HG03196 (cell line): Measurements from ENCODE around the gene PPP2R1B.

Source experiments
- ATAC-seq: cut with Tn5 transposase; IDR thresholded peaks from one replicate; pipeline ENCODE4 v1.9.1; 2021; ENCODE audit not compliant: unreplicated experiment

The PPP2R1B gene

DNA sequence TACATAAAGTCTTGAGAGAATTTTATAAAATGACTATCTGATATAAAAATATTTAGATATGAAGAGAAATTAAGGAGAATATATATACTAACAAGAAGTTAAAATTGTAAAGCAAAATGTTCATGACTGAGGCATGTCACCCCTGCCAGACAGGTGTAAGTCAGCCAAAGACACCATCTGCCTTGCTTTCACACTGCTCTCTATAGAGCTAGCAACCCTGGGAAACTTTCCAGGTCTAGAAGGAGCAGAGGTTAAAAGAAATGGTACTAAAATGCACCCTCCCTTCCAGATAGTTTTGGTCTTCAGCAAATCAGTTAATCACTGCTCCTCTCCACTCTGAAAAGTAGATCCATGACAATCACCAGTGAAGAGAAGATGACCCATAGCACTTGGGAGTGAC lies 16.5 kb downstream of the PPP2R1B start:
- no peak for ATAC-seq

DNA sequence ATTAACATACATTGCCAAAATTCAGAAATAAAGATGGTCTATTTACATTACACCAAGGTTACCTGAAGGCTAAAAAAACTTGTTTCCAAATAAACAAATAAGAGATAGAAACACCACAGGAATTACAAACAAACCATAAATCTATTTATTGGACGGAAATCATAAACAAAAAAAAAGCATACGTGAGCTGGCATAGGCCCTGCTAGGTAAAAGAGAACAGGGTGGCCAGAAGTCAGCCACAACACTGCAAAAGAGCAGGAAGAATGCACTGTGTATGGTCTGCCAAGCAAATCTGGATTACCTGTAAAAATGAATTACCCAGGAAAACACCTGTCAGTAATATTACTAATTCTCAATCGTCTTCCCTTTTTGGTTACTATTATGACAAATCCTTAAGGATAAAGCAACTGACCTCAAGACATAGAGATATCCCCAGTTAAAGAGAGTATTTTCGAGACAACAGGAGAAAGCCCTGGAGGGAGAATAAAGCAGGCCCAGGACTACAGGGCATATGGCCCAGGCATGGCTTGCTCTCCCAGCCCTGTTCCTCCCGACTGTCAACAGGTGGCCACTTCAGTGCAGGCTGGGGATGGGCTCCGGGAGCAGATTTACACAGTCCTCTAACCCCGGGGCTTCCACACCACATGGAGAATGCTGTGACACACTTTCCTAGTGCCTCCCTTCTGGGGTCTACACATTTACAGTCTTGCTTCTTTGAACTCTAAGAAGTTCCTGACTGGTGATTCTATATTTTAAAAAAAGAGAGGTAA lies 18.0 kb downstream of the PPP2R1B start:
- no peak for ATAC-seq

DNA sequence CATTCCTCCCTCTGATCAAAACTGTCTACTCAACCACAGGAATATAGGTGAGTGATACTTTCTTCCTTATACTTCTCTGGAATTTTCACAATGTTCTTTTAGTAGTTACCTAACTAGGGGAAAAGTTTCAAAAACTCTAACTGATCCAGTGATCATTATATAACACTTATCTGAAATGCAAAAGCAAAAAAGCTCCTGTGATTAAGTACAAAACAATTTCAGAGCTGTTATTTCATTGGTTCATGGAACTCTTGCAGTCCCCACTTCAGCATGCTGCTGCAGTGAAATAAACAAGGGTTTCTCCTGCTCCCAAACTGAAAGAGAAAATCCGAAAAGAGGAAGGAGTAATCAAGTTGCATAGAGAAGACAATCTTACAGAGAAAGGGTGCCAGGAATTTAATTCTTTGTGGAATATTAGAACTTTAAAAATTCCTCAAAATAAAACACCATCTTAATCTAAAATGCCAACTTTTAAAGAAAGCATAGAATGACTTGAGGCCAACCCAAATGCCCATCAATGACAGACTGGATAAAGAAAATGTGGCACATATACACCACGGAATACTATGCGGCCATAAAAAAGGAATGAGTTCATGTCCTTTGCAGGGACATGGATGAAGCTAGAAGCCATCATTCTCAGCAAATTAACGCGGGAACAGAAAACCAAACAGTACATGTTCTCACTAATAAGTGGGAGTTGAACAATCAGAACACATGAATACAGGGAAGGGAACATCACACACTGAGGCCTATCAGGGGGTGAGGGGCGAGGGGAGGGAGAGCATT lies 20.3 kb downstream of the PPP2R1B start:
- no peak for ATAC-seq

DNA sequence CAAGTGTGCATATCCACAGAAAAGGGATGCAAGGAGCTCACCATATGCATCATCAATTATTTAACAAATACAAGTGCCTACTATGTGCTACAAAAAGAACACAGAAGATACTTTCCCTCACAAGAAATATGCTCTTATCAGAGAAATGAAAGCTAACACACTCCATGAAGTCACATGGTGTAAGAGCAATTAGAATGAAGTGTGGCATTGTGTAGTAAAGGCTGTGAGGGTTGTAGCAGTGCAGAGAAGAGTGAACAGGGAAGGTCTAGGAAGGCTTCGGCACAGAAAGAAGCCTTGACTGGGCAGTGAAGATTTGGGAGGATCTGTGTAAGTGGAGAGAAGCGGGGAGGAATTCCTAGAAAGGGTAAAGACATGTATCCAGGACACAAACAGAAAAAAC lies 22.5 kb downstream of the PPP2R1B start:
- no peak for ATAC-seq

DNA sequence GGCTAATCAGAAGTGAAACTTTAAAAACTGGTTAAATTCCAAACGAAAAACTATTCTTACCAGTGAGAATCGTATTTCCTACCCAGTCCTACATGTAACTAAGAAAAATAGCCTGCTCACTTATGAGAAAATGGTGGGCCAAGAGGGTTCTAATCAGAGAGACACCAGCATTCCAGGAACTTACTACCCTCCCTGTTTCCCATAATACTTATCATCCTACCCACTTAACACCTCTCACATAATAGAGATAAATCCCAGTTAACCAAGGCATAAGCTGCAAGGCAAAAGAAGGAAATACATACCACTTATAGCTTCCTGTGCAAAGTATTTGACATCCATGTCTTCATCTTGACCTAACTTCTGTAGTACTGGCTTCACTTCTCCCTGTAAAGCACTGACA lies 24.4 kb downstream of the PPP2R1B start:
- ATAC-seq: no peak

DNA sequence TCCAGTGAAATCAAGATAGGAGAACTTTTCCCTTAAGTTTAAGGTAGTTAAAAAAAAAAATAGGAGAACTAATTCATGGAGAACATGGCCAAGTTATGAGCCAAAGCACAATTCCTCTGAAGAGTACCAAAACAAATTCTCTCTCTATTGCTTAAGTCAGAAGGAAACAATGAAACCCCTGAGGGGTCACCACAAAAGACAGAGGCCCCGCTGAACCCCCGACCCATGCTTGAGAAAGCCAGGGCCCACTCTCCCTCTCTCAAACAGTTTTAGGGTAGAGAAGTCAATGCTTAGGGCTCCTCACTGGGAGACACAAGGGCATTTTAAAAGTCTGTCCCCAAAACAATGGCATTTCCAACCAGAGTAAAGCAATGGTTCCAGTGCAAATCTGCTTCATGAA lies 26.9 kb downstream of the PPP2R1B start:
- no peak for ATAC-seq

DNA sequence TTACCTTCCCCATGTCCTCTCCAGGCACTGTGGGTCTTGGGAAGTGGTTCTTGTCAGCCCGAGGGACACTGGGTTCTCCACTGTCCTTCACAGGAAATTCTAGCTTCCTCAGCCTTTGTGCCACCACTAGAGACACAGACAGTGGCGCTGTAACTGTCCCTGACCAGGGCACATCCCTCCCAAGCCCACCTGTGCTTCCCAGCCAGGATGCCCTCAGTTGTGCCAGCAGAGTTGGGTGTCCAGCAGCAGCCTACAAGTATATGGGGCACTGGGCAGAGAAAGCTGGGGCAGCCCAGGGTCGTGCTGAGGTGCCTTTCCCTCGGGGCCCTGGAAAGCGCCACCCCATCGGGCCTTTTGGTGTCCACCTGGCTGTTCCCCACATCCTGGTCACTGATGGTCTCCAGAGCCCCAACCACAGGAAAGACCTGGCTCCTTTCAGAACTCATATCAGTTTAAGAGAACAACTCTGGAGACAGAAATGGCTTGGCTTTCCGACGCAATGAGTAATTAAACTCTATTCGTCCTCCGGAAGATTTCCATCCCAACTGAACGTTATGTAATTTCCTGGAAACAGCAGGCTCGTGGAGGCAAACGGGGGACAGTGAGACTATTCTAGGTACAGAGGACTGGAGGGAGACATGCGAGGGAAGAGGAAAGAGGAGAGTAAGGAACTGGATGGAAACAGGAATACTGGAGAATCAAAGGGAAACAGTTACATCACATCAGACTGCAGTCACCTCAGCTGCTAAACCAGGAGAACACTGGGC lies 28.6 kb downstream of the PPP2R1B start:
- ATAC-seq: no peak

DNA sequence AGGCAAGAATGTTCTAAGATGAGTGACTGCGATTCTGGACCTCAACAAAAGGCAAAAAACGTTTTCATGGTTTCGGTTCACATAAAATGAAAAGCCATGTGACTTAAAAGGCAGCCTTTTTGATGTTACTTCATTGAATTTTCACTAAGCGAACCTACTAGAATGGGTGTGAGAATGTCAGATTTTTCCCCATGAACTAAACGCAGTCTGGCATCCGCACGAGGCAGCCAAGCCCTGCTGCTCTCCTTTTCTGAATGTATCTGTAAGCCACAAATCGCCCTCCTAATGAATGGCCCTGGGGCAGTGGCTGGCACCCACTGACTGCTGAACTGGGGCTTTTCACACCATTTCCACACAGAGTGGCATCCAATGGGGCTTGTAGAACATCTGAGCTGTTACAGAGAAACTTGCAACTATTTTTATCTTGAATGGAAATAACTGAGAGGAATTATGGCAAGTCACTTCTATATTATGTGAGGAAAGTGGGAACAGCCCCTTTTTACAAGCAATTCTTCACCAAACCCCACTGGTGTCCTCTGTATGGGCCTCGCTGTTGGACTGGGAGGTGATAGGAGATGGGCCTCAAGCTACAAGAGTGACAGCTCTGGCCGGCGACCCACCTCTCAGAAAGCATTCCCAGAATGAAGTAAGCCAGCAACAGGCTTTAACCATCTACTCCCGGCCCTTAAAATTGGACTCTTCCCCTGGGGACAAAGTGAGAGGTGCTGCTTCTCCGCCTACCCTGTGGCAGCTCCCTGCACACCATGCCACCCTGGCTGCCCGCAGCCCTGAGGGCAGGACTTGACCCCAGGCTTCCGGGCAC lies 29.4 kb downstream of the PPP2R1B start:
- ATAC-seq: no peak

DNA sequence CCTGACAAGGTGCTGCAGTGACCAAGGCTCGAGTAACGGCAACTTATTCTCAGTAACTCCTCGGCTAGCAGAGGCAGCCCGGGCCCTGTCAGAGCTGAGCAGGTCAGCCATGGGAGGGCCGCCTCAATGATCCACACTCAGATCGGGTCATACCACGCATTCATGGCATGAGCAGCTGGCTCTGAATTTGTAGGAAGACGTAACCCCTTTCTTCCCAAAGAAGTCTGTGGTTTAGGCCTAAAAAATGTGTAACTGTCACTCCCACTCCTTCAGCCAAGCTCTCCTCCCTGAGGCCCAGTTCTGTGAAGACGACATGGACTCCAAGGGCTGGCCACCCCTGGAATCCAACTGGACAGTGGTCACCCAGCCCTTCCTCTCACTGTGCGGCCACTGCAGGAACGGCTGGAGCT lies 30.0 kb downstream of the PPP2R1B start:
- no peak for ATAC-seq

DNA sequence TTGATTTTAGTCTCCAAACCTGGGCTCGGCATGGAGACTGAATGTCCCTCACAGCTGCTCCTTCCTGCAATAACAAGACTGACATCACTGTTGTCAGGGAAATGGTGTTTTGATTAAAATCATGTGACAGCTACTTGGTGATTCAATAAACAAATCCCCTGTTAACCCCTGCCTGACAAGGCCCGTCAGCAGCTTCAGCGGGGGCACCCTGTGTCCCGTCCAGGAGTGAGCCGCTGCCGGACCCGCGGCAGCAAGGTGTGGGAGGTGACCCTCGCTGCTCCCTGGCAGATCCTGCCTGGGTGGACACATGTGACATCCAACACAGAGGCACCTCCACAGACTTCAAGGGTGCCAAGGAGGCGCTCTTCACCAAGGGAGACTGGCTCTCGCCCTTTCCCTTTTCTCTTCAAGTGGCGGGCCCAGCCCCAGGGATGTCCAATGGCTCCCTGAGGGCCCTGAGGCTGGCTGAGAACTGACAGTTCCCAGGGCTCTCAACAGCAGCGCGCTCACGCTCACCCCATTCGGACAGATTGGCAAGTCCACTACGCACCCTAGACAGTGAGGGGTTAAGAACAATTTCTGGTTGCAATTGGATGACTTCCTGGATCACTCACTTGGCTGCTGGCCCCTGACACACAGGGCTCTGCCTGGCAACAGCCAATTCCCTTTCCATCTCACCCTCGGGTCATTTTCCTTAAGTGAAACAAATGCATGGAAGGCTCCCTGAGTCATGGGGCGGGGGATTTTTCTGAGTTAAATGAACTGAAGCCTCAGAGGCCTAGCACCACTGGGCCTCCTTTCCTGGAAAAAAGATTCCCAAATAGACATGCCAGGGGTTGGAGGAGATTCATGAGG lies 30.7 kb downstream of the PPP2R1B start:
- ATAC-seq: no peak

DNA sequence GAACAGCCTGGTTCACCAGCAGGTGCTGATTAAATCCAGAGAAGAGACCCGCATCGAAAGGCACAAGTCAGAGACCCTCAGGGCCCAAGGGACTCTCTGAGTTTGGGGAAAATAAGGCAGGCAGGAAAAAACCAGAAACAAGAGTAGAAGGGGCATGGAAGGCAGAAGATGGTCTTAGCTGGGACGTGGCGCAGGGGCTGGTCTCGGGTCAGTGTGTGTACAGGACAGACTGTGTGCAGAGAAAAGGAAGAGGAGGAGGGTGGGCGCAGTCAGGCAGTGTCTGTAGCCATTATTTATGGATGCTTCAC lies 31.3 kb downstream of the PPP2R1B start:
- no peak for ATAC-seq

DNA sequence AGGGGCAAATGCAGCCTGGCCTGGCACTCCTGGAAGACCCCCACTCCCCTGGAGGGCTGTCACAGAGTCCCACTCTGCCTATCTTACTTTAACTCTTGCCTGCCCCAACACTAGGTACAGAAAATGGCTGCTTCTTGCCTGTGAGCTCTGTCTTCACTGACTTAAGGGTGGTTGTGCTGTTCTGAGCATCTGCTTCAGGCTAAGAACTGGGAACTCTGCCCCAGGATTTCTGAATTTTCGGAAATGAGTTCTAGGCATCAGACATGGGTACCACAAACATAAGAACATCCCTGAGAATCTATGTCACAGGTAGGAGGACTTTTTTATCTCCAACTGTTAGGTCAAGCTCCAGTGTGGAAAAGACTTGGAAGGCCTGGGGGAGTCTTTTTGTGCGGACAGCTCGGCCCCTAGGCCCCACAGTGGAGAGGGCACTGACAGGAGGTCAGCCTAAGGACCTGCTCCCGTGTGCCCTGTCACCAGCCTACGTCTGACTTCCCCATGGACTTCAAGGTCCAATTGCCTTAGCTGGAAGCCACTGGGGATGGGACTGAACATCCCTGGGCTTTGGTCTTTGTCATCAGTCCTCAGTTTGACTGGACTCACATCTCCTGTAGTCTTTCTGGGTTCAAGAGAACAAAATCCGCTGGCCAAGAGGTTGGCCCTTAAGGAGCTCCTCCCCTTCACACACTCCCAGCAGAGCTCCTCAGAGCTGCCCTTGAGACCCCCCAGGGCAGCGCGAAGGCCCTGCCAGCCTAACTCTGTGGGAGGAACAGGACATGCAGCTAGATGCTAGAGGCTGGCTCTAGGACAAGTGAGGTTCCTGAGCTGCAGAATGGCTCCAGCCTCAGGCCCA lies 31.9 kb downstream of the PPP2R1B start:
- no peak for ATAC-seq

DNA sequence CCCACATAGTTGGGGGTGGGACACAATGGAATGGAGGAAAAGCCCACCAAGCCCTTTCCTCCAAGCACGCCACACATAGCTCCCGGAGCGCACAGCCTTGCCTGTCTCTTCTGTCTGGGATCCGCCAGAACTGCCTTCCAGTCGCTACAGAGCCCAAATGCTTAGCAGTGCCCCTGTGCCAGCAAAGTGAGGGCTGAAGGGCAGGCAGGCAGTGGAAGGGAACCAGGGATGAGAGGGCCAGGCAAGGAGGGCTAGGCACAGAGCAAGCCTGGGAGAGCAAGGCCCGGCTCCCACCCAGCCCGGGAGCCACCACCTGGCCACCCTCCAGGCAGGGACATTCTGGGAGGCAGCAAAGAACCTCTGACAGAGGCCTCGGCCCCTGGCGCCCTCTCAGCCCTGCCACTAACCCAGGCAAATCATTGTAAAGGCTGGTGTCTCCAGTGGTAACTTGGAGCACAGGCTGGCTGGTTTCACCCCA lies 32.5 kb downstream of the PPP2R1B start:
- ATAC-seq: no peak

DNA sequence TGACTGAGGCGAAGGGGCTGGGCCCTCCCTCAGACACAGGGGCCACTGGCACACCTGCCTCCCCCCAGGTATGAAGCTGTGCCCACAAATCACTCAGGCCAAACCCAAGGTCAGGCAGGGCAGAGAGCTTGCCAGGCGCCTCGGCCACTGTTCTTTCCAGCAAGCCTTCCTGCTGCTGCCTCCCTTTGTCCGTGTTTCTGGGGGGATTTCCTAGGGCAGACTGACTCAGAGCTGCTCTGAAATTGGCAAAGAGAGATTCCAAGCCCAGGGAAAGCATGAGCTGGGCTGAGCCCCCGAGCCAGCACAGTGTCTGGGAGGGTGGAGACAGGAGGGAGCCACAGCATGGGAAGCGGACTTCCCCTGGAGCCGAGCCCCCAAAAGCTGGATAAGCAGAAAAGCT lies 33.2 kb downstream of the PPP2R1B start:
- no peak for ATAC-seq

DNA sequence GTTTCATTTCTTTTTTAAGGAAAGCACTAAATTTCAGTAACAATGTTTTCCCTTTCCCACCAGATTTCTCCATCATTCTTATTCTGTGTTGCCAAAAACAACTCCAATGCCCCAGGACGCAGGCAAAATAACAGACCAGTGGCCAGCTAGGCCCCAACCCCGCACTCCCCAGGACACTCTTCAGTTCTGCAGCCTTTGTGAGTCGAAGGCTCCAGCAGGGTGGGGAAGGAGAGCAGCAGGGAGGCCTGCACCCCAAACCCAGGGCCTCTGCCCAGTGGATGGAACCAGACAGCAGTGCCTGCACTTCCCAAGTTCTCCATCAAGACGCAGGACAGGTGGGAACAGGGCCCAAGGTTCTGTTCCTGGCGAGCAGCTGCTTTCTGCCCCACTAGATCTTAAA lies 34.4 kb downstream of the PPP2R1B start:
- ATAC-seq: no peak

DNA sequence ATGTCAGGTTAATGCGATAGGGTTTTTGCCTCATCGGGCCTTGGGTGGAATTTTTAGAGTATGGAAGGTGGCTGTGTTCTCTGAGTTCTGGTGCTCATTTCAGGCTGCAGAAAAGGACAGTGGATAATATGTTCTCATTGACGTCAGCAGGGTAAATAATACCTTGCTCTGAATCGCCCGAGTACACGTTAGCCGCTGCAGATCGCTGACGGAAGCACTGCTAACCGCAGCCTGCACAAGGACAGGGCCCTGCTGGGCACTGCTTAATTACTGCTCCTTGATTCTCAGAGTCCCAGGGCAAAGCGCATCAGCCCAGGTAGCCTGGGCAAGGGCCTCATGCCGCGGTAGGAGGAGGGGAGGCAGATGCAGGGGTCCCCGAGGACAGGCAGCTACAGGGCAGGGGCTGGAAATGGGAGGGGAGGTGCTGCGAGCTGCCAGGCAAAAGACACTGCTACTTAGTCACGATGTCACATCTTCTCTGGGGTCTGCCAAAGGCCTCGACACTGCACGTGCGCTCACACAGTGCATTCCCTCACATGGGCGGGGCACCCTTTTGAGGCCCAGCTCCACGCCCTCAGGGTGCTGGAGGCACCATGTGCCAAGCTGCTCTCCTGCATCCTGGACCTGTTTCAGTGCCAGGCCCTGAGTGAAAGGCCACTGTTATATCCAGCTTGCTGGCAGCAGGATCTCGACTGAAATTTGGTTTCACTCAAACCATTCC lies 35.2 kb downstream of the PPP2R1B start:
- no peak for ATAC-seq

DNA sequence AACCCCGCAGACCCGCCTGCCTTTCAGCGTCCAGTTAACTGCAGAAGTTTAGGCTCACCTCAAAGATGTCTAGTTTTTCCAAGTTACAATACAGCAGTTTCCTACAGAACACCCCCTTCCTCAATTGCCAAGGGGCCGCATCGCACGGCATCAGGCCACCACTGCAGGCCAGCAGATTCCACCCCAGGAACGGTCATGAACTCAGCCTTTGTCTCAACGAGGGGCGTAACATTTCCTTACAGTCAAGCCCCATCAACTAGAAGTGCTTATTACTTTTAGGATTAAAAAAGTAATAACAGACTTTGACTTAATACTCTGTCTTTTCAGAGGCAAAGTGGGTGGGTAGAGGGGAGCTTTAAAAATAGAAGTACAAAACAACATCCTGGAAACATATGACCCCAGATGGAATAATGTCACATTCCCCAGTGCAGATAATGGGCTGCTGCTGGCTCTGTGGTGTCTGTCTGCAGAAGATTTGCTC lies 36.3 kb downstream of the PPP2R1B start:
- ATAC-seq: no peak

DNA sequence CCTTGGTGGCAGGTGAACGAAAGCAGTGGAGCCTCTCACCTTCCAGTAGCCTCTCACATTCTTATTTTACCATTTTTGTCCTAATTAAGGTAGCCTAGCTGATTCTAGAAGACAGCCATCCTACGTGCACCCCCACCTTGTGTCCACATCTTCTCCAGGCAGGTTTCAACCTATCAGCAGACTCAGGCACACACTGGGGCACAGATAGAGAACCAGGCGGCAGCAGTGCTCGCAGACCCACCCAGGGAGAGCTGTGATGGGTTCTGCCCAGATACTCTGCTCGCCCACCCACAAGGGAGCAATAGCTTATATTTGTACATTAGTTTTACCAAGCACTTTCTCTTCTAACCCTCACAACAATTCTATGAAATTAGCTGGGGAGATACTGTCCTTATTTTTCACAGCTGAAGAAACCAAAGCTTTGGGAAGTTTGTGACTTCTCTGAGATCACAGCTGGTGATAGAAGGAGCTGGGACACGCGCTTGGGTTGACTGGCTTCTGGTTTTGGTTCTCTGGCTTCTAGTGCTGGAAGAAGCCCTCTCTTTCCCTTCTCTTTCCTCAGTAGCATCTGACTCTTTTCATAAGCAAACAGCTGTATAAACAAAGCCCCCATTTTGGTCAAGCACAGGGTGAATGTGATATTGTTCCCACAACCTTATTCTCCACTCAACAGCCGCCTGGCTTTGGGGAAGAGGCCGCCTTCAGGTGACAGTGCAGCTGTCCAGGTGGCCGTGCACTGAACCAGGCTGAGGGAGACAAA lies 36.9 kb downstream of the PPP2R1B start:
- ATAC-seq: no peak
